AG08396 (cell line): ENCODE data around the gene WIPF2.
"Not testable (repeated sequence)": the region's sequence is repeated elsewhere in the genome, so short reads cannot be mapped to it uniquely, and the experiment has no call there.

Source experiments
- DNase-seq: peaks from one replicate; pipeline ENCODE4 v3.0.0; 2012; ENCODE audit warnings: low spot score, mixed read lengths

The WIPF2 gene

DNA sequence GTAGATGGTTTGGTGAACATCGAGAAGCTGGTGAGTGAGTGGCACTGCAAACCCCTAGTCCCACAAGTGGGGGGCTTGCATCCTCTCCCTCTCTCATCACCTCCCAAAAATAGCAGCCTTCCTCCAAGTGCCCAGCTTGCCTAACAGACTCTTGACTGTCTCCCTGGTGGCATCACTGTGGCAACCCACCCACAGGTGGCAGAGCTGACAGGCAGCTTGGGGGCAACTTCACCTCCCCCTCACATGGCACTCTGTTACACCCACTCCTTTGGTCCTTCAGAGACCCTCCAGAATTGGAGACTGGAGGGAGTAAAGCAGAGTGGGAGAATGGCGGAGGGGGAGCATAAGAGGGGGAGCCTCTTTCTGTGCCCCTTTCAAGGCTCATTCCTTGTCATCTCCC is 26.1 kb upstream of the WIPF2 start:
- no peak for DNase-seq

DNA sequence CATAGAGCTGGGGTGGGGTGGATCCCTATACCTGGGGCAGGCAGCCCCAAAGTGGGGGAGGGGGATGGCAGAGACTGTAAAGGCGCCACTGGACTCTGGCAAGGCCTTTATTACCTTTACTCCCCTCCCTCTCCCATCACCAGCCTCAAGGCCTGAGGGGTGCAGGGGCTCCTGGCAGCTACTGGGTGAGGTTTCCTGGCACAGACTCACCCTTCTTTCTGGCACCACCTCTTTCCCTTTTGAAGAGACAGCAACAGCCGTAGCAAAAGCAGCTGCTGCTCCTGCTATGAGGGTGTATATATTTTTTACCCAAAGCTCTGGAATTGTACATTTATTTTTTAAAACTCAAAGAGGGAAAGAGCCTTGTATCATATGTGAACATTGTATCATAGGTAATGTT is 24.3 kb upstream of the WIPF2 start:
- no peak for DNase-seq

DNA sequence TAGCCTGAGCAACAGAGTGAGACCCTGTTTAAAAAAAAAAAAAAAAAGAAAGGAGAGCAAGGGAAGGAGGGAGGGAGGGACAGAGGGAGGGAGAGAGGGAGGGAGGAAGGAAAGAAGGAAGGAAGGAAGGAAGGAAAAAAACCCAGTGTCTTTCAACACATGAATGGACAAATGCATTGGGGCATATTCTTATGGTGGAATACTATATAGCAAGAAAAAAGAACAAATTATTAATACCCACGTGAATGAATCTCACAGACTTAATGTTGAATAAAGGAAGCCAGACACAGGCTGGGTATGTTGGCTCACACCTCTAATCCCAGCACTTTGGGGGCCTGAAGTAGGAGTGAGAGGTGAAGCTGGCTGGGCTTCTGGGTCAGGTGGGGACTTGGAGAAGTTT is 21.6 kb upstream of the WIPF2 start:
- DNase-seq = no peak

DNA sequence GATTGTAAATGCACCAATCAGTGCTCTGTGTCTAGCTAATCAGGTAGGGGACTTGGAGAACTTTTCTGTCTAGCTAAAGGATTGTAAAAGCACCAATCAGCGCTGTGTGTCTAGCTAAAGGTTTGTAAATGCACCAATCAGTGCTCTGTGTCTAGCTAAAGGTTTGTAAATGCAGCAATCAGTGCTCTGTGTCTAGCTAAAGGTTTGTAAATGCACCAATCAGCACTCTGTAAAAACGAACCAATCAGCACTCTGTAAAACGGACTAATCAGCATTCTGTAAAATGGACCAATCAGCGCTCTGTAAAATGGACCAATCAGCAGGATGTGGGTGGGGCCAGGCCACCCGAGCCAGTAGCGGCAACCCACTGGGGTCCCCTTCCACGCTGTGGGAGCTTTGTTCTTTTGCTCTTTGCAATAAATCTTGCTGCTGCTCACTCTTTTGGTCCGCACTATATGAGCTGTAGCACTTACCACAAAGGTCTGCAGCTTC is 21.1 kb upstream of the WIPF2 start:
- DNase-seq = not testable (repeated sequence)

DNA sequence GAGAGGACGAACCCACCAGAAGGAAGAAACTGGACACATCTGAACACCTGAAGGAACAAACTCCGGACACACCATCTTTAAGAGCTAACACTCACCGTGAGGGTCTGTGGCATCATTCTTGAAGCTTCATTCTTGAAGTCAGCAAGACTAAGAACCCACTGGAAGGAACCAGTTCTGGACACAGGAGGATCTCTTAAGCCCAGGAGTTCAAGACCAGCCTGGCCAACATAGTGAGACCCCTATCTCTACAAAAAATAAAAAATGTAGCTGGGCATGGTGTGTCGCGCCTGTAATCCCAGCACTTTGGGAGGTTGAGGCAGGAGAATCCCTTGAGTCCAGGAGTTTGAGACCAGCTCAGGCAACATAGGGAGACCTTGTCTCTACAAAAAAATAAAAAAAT is 20.5 kb upstream of the WIPF2 start:
- no peak for DNase-seq

DNA sequence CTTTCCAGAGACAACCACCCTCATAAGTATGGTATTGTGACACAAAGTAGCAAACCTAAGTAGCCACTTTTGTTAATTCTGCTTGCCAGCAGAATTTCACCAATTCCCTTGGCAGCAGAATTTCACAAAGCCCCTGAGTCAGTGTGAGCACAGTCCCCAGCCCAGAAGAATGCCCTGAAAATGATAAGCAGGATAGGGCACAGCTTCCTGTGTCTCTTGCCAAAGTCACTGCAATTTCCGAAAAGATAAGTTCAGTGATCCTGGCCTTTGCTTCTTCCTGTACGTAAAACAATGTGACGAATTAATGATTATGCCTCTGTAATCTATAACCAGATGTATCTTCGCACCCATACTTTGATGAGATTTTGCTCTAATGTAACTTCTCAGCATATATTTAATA is 16.0 kb upstream of the WIPF2 start:
- no peak for DNase-seq

DNA sequence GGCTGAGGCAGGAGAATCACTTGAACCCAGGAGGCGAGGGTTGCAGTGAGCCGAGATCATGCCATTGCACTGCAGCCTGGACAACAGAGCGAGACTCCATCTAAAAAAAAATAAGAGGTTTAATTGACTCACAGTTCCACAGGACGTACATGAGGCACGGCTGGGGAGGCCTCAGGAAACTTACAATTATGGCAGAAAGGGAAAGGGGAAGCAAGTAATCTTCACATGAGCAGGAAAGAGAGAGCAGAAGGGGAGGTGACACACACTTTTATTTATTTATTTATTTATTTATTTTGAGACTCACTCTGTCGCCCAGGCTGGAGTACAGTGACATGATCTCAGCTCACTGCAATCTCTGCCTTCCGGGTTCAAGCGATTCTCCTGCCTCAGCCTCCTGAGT is 12.9 kb upstream of the WIPF2 start:
- DNase-seq = not testable (repeated sequence)

DNA sequence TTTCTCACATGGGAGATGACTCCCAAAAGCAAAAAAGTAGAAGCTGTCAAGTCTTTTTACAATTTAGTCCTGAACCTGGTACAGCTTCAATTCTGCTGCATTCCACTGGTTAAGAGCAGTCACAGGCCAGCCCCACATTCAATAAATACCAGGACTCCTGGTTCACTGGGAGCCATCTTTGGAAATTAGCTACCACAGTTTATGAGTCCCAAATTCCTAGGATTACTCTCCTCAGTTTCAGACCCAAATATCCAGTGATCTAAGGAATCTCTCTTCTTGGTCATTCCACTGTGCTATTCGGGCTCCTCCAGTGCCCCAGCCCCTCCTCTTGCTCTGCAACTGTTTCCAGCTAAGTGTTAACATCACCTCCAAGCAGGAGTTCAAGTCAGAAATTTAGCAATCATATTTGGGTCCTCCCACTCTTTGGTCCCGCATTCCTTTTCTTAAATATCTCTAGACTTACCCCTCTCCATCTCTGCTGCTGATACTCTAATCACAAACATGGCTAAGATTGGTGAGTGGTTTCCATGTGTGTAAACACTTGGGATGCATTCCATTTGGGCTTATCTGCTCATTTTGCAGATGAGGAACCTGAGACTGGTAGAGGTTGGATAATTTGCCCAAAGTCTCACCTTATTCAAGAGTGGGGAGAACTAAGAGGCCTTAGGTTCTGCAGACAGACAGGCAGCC is 9.6 kb upstream of the WIPF2 start:
- peak; percentile 53 for DNase-seq

DNA sequence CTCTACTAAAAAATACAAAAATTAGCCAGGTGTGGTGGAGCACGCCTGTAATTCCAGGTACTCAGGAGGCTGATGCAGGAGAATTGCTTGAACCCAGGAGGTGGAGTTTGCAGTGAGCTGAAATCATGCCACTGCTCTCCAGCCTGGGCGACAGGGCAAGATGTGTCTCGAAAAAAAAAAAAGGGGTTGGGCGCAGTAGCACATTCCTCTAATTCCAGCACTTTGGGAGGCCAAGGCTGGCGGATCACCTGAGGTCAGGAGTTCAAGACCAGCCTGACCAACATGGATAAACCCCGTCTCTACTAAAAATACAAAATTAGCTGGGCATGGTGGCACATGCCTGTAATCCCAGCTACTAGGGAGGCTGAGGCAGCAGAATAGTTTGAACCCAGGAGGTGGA is 5.2 kb upstream of the WIPF2 start:
- not testable (repeated sequence) for DNase-seq

DNA sequence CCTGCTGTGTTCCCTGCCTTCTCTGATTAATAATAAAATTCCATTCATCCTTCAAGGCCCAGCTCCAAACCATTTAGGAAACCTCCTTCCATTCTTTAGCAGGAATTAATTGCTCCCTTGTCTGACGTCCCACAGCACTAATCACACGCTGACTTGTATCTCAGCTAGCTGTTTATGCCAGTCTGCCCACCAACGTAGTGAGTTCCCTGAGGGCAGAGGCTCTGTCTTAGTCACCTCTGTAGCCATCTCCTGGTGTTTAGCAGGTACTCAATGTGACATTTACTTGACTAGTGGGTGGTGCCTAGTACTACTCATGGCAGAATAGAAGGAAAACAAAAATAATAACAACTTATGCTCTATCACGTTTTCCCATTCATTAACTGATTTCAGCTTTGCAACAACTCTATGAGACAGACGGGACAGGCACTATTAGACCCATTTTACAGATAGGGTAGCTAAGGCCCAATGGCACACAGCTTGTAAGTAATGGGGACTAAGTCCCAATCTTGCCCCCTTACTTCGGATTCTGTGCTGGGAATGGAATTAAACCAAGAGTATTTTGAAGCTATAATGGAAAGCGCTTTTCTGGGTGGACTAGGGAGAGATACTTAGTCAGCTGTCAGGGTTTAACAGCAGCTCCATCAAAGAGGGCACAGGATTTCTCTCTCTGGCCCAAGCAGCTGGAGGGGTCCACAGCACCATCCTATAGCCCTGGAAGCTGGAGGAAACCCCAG is 931 bp upstream of the WIPF2 start:
- no peak for DNase-seq

DNA sequence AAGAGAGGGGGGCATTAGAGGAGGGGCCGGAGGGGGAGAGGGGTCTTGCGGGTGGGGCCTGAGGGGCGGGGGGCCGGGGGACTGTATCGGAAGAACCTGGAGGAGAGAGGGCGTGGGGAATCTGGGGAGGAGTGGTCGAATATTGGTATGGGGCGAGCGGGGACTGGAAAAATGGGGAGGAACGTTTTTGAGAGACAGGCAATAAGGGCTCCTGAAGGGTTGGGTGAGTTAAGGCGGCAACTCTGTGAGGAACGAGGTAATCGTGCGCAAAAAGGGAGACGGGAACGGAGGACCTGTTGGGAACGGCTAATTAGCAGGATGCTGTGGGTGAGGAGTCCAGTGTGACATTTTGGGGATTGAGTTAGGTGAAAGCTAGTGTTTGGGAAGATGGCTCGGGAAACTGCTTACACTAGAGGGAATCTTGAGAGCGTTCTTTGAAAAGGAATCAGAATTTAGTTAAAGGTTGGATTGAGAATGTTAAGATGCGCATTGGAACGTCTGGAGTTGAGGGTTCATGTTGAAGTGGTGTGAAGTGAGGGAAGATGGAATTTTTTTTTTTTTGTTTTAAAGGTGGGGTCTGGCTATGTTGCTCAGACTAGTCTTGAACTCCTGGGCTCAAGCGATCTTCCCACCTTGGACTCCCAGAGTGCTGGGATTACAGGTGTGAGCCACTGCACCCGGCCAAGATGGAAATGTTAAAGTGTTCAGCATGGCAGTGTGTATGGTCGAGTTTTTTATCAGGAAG is 662 bp downstream of the WIPF2 start:
- peak; percentile 56 for DNase-seq

DNA sequence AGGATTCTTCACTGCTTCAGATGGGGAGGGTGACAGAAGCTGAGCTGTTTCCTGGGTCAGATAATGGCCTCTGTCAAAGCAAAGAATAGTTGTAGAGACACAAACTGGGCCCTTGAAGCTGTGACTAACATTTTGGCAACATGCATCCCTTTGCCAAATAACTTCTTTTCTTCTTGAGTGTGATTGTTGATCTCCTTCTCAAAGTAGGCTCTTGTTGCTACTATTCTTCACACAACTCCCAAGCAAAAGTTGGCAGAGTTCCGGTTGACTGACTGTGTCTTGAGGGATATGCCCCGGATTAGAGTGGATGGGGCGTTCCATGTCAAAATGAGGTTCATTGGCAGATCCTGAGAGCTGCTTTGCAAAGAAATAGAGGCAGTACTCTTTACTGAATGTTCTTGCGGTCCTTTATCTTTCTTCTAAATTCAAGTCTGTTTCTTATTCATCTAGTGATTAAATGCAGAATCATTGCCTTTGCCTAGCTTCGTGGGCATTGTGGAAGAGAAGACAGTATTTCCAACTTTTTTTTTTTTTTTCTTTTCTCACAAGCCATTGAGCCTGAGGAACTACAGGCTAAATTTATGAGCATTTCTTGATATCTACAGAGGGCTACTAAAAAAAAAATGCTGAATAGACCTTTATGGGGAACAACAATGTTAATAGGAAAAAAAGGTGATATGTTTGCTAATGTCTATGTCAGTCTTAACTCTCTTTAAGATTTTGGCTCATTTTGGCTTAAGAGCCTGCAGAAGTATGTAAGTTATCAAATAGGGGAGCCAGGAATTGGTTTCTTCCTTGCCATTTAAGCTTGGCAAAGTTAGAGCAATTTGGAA is 5.8 kb downstream of the WIPF2 start:
- peak; percentile 44 for DNase-seq

DNA sequence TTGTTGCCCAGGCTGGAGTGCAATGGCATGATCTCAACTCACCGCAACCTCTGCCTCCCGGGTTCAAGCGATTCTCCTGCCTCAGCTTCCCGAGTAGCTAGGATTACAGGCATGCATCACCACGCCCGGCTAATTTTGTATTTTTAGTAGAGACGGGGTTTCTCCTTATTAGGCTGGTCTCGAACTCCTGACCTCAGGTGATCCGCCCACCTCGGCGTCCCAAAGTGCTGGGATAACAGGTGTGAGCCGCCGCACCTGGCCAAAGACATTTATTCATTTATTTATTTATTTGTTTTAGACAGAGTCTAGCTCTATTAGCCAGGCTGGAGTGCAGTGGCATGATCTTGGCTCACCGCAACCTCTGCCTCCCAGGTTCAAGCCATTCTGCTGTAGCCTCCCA is 10.0 kb downstream of the WIPF2 start:
- not testable (repeated sequence) for DNase-seq

DNA sequence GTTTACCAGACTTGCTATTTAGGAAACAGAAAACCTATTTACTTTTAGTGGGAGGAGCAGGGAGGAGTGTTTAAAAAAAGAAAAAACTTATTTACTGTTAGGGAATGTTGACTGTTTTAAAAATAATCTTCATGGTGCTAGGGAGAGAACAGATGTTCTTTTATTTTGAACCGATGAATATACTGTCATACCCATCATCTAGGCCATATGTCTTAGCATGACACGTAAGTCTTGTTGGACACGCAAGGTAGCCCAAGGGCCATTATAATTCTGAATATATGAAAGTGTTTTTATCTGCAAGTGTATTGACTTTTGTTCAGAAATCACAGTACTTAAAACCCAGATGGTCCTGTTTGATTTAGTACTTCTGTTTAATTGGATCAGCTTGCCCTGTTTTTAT is 11.6 kb downstream of the WIPF2 start:
- no peak for DNase-seq

DNA sequence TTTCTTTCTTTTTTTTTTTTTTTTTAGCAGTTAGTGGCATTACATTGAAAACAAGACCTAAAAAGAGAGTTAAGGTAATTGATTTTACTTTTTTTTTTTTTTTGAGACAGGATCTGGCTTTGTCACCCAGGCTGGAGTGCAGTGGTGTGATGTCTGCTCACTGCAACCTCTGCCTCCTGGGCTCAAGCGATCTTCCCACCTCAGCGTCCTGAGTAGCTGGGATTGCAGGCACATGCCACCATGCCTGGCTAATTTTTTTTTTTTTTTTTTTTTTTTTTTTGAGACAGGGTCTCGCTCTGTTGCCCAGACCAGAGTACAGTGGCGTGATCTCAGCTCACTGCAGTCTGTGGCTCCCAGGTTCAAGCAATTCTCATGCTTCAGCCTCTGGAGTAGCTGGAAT is 12.8 kb downstream of the WIPF2 start:
- DNase-seq = not testable (repeated sequence)

DNA sequence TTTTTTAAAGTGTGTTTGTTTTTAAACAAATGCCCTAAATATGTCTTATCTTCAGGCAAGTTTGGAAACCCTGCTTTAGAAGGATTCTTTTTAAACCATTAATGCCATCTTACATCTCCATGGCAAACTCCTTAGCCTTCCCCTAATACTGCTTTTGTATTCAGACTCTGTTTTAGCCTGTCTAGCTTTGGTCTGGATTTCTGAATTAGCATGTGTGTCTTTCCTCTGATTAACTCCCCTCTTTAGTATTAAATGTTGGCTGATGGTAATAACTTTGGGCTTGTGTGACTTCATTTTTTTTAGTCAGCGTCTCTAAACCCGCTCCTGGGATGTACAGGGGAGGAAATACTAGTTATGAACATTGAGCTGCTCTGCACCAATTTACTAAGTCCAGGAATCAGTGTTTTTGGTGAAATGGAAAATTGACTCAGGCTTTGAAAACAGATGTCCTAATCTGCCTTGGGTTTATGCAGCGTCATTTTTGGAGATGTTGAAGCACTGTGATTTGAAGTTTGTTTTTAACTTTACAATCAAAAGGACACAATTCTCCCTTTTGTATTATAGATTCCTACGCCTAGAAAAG is 22.2 kb downstream of the WIPF2 start:
- DNase-seq = no peak

DNA sequence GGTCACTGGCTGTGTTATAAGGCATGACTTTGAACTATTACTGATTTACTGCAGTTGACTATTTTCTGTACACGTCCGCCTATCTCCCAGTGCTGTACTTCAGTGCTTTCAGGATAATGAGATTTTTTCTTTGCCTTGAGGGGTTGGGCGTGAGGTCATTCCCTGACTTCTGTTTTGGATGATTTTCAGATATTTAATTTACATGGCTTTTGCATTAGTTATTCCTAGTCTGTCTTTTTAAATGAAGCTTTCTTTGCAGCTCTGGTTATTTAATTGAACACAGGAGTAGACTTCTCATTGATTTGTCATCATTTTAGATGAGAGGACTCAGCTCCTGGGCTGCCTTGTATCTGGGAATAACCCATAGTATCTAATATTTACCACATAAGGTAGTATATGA is 23.7 kb downstream of the WIPF2 start:
- DNase-seq = no peak

DNA sequence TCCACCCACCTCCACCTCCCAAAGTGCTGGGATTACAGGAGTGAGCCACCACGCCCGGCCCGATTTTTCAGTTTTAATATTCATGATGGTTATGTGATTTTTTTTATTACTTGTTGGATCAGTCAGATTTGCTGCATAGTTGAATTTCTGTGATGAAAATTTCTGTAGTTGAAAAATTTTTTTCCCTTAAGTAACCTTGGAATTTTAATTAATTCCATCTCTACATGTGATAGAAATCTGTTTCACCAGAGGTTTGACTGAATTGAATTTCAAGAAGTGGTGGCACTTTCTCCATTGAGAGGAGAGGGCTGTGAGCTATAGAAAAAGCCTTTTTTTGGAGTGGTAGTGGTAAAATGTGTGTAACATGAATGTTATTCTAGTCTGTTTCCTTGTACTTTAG is 24.7 kb downstream of the WIPF2 start:
- no peak for DNase-seq

DNA sequence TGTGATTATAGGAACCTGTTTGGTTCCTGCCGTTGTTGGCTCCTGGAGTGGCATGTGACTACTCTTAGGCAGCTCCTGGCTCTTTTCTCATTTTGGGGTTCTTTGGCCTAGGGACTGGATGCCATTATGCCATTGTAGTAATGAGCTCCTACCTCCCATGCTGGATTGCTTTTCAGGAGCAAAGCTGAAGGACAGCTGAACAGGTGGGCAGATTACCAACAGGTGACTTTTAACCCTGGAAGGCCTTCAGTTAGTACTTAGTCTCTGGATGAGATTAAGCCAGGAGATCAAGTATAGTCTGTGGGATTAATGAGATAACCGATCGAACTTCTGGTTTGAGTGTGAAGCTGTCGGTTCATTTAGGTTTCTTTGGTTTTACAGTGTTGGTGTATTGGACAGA is 25.2 kb downstream of the WIPF2 start:
- no peak for DNase-seq

DNA sequence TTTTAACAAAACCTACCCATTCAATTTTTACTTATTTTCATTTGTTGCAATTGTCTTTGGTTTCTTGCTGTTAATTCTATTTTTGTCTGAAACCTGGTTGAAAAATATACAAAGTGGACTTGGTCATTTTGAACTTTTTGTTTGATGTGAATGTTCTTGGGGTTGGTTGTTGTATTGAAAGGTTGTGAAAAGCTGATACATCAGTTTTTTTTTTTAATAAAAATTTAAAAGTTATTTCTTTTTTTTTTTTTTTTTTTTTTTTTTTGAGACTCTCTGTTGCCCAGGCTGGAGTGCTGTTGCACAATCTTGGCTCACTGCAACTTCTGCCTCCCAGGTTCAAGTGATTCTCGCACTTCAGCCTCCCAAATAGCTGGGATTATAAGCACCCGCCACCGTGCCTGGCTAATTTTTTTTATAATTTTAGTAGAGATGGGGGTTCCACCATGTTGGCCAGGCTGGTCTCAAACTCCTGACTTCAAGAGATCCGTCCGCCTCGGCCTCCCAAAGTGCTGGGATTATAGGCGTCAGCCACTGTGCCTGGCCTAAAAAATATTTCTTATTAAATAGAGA is 28.9 kb downstream of the WIPF2 start:
- no peak for DNase-seq

DNA sequence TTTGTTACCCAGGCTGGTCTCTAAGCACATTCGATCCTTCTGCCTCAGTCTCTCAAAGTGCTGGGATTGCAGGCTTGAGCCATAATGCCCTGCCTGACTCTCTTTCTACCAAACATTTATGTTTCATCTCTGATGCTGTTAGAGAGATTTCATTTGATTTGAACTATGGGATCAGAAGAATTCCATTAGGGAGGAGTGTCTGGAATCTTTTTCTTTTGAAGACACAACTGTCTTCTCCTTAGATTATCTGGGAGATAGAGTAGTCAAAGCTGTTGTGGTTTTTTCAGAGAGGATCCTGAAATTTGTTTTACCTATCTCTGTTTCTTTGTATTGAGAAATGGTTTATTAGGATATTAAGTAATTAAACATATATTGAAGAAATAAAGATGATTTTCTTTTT is 29.4 kb downstream of the WIPF2 start:
- no peak for DNase-seq
